GM19397 (cell line): ENCODE data around the gene ANKRD33B.
"Not testable (repeated sequence)": the region's sequence is repeated elsewhere in the genome, so short reads cannot be mapped to it uniquely, and the experiment has no call there.

Source experiments
- ATAC-seq: cut with Tn5 transposase; IDR thresholded peaks from one replicate; pipeline ENCODE4 v1.9.1; 2021; ENCODE audit warnings: mild to moderate bottlenecking, moderate library complexity; ENCODE audit not compliant: unreplicated experiment

ANKRD33B gene

DNA sequence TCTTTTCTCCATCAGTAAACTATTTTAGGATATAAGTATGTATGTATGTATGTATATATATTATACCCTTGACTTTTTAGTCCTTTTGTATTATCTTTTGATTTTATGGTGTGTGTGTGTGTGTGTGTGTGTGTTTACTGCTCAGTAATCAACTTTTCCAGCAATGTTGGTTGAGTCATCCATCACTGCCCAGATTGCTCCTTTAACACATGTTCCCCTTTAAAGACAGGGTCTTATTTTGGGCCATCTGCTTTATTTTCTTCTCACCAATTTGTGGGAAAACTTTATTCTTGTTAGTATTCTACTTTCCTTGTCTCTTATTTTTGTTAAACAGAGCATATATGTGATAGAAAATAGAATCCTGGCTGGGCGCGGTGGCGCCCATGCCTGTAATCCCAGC, 28.1 kb downstream of the ANKRD33B start:
- no peak for ATAC-seq

DNA sequence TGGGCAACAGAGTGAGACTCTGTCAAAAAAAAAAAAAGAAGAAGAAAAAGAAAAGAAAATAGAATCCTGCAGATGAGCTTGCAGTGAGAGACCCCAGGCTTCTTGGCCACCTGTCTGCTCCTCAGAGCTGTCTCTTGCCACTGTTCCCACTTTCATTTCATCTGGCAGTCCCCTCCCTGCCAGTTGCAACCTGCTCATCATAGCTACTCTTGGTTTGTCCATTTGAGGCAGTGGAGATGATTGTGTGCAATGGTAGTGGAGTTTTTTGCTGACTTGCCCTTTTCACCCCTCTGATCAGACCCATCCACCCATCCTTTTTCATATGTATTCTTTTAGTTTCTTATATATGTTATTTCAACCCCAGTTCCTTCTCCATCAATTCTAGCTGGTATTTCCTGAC, 28.7 kb downstream of the ANKRD33B start:
- ATAC-seq: peak; percentile 59

- no peak for ATAC-seq
These were observed 29.8 kb downstream of the ANKRD33B start for GRCh38 chr5:10593531-10594181.

DNA sequence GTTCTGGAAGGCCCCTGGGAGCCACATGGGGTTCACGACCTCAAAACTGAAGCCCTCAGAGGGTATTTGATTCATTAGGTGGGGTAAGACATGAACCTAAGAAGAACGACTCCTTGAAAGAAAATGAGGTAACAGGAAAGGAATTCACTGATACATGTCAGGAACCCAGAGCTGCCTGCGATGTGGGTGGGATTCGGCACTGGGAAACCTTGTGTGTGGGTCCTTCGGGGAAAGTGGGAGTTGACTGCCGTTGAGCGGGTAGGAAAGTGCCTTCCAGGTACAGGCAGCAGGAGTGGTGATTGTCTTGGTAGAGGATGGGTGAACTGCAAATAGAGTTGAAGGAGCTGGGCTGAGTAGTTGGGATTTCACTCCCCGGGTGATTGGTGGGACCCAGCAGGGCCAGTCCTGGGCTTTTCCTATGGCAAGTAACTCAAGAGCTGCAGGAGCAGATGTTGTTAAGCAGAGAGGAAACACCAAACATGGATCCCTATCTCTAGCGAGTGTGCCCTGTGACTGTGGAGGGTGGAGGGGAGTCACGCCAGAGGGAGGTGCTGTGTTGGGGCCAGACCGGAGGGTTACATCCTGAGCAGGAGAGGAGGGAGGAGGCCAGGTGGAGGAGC, 30.8 kb downstream of the ANKRD33B start:
- no peak for ATAC-seq

DNA sequence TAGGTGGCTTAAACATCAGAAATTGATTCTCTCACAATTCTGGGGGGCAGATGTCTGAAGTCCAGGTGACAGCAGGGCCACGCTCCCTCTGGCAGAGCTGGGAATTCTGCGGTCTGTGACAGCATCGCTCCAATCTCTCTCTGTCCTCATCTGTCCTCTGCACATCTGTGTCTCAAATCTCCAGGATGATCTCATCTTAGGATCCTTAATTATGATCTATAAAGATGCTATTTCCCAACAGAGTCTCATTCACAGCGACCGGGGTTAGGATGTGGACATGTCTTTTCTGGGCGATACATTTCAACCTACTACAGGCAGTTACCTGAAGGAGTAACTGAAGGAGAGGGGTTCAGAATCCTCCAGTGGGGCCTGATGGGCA, 31.4 kb downstream of the ANKRD33B start:
- no peak for ATAC-seq

DNA sequence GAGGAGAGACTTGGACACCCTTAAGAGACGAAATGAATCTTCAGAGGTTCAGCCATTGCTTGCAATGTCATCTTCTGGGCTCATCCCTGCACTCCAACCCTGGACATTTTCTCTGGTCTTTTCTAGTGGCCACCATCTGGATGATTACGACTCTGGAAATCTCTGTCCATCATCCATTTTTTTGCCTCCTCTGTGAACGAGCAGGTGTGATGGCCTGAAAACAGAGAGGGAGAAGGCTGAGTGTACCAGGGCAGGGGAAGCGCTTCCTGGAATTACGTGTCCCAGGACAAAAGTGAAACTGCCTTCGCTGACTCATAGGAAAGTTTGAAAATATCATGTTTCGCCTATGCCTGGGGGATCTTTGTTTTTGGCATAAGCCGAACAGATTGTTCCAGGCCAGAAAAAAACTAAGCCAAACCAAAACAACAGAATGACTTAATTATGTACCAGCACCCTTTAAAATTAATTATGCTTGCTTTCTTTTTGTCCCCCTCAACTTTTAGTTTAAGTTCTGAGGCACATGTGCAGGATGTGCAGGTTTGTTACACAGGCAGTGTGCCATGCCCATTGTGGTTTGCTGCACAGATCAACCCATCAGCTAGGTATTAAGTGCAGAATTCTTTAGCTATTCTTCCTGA, 31.9 kb downstream of the ANKRD33B start:
- peak; percentile 47 for ATAC-seq

GRCh38 chr5:10596310-10596703, 32.4 kb downstream of the ANKRD33B start:
- no peak for ATAC-seq

GRCh38 chr5:10596886-10597451, 33.1 kb downstream of the ANKRD33B start:
- no peak for ATAC-seq

DNA sequence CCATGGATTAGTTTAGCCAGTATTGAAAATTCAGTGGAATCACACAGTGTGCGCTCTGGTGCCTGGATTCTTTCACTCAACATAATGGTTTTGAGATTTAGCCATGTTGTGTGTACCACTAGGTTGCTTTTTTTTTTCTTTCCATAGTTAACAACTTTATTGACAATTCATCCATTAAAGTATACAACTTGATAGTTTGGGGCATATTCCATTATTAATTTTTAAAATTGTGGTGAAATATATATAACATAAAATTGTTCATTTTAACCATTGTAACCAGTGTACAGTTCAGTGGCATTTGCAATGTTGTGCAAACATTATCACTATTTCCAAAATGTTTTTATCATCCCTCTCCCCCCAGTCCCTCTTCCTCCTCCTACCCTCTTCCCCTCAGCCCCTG, 35.2 kb downstream of the ANKRD33B start:
- ATAC-seq: no peak

DNA sequence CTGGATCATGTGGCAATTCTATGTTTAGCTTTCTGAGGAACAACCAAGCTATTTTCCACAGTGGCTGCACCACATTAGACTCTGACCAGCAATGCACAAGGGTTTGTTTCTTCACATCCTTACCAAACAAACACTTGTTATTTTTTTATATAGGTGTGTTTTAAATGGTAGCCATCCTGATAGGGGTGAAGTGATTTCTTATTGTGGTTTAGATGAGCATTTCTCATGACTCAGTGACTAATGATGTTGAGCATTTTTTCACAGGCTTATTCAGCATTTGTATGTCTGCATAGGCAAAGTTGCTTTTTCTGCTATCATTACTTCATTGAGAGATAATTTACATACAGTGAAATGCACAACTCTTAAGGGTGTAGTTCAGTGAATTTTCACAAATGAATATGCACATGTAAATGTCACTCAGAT, 36.0 kb downstream of the ANKRD33B start:
- ATAC-seq: no peak

GRCh38 chr5:10600626-10601245, 36.9 kb downstream of the ANKRD33B start:
- peak; percentile 74 for ATAC-seq

DNA sequence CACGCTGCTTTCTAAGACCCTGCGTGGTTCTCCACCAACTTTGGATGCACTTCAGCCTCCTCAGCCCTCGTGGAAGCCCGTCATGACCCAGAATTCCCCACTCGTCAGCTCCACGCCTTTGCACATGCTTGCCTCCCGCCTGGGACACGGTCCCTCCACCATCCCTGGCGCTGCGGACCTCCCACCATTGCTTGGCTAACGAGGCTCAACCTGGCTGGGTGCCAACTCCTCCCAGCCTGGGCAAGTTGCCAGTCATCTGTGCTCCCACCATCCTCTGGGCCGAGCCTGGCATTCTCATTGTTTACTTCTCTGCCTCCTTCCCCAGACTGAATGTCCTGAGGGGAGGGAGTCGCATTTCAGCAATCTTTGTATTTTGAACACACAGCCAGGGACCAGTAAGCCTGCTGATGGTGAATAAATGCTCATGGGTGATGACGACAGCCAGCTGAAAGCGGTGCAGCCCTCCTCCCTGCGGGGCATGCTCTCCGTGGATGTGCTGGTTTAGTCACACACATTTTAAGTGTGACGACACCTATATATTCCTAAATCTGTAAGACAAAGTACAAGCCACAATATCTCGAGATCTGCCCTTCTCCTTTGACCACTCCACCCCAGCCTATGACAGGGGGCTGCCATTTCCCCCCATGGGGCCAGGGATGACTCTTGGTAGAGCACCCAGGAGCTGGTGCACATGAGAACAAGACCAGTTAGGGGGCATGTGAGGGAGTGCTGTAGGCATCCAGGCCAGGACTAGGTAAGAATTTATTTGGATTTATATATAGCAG, 37.6 kb downstream of the ANKRD33B start:
- peak; percentile 45 for ATAC-seq

DNA sequence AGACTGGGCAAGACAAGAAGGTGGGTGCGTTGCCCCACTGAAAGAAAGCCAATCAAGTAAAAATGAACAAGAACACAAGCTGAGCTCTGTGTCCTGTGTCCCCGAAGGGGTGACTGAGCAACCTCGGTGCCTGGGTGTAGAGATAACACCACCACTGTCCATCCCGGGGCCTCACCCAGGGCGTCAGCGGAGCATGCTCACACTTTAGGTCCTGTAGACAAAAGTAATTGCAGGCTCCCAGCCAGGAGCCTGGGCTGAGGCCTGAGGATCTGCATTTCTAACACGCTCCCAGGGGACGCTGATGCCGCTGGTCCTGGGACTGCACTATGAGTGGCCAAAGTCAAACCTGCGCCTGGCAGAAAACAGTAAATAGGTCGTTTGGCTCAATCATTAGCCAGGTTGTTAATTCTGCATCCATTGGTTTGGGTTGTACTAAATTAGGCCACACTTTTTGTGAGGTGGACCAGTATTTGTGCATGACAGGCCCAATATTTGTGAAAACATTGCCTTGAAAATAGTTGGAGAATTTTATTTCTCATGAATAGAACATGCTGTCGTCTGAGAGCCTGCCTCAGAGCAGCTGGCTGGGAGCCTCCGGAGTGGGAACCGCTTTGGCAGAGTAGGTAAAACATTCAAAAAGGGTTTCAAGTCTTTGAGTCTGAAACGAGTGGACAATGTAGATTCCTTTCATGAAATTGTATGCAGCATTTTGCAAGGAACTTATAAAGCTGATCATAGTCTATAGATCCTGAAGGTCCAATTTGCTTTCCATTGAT, 38.3 kb downstream of the ANKRD33B start:
- ATAC-seq: no peak

GRCh38 chr5:10604975-10605374, 41.1 kb downstream of the ANKRD33B start:
- ATAC-seq: no peak

DNA sequence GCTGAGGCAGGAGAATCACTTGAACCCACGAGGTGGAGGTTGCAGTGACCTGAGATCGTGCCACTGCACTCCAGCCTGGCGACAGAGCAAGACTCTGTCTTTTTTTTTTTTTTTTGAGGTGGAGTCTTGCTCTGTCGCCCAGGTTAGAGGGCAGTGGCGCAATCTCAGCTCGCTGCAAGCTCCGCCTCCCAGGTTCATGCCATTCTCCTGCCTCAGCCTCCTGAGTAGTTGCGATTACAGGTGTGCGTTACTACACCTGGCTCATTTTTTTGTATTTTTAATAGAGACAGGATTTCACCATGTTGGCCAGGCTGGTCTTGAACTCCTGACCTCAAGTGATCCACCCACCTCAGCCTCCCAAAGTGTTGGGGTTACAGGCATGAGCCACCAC, 42.8 kb downstream of the ANKRD33B start:
- not testable (repeated sequence) for ATAC-seq

DNA sequence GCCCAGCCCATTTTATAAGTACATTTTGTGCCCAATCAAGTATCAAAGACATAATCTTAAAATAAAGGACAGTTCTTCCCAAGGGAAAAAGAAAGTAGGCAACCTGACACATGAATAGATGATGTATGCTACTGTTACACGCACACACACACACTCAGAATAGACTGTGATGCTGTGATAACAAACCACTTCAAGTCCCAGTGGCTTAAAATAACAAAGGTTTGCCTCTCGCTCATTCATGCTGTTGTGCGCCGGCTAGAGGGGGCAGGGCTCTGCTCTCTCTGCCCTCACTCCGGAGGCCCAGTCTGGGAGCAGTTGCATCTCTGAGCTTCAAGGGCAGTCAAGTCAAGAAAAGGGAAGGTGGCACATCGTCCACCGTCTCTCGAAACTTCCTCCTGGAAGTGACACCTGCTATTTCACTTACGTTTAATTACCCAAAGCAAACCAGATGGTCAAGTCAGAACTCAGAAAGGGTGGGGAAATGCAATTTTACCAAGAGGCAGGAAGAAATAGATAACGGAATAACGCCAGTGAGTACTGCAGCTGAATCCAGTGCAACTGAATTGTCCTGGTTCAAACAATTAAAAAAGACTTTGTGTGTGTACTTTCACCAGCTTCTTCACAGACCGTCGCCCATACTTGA, 43.3 kb downstream of the ANKRD33B start:
- ATAC-seq: peak; percentile 84

DNA sequence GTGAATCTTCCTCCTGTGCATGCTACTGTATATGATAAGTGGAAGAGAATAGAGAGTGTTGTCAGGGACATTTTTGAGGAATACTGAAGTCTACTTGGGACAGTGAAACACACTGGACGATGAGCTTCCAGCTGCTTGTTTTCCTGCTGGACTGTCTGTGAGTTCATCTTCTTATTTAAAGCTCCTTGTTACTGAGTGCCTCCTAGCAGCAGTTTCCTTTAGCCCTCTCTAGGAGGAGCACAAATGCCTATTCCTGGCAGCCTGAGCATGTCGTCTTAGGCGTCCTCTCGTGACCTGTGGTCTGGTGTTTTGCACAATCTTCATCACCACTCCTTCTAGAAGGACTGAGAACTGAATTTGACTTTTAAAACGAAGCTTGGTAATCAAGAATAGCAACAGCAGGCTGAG, 43.8 kb downstream of the ANKRD33B start:
- ATAC-seq: peak; percentile 59

GRCh38 chr5:10608081-10608480, 44.2 kb downstream of the ANKRD33B start:
- peak; percentile 1 for ATAC-seq

GRCh38 chr5:10610058-10610457, 46.2 kb downstream of the ANKRD33B start:
- no peak for ATAC-seq

GRCh38 chr5:10611290-10611689, 47.4 kb downstream of the ANKRD33B start:
- no peak for ATAC-seq
